Measurements from ENCODE around the gene KCTD11.

KCTD11 gene

GRCh38 chr17:7351665-7352502 is at the start of gene KCTD11:
Gene KCTD11 (plus strand): TSS chr17:7352162.
- DNase-seq: peak; percentile 60 to 71

- no peak for DNase-seq
Observed at GRCh38 chr17:7304179-7304578, 47.8 kb upstream of the KCTD11 start.

GRCh38 chr17:7306911-7307685 is 44.9 kb upstream of the KCTD11 start, which contains the start of gene EIF5A:
Gene EIF5A (plus strand): TSS chr17:7307628. CDS start chr17:7309636, 2,008 bp downstream.
- peak; percentile 100 for DNase-seq

- DNase-seq: peak; percentile 44 to 53
Observed at GRCh38 chr17:7307686-7308624, 44.0 kb upstream of the KCTD11 start.

- peak; percentile 88 to 91 for DNase-seq
Observed at GRCh38 chr17:7308625-7309433, 43.1 kb upstream of the KCTD11 start.

- no peak for DNase-seq
Observed at GRCh38 chr17:7309628-7310027, 42.3 kb upstream of the KCTD11 start.

- DNase-seq: no peak
Observed at GRCh38 chr17:7311110-7311705, 40.8 kb upstream of the KCTD11 start.

GRCh38 chr17:7312432-7313087 is 39.4 kb upstream of the KCTD11 start:
- DNase-seq: no peak

- no peak for DNase-seq
Observed at GRCh38 chr17:7313088-7313889, 38.7 kb upstream of the KCTD11 start.

GRCh38 chr17:7313890-7314718 is 37.9 kb upstream of the KCTD11 start:
- DNase-seq: no peak

- peak; percentile 90 to 91 for DNase-seq
Observed at GRCh38 chr17:7314719-7315569, 37.0 kb upstream of the KCTD11 start, which contains the start of gene GPS2. Gene GPS2 (minus strand): TSS chr17:7315360. CDS start chr17:7315052, 308 bp downstream.

- DNase-seq: no peak
Observed at GRCh38 chr17:7315570-7316235, 36.3 kb upstream of the KCTD11 start.

- DNase-seq: no peak
Observed at GRCh38 chr17:7317161-7317803, 34.7 kb upstream of the KCTD11 start.

- no peak for DNase-seq
Observed at GRCh38 chr17:7318121-7318860, 33.7 kb upstream of the KCTD11 start.

GRCh38 chr17:7321466-7321865 is 30.5 kb upstream of the KCTD11 start:
- no peak for DNase-seq

Data from activated CD4-positive, alpha-beta T cell treated with anti-CD3 and anti-CD28 coated beads for 4 hours (primary cell).